NCI-H2227 (cell line): Measurements from ENCODE around the gene CACNB3.
"Not testable (repeated sequence)": the region's sequence is repeated elsewhere in the genome, so short reads cannot be mapped to it uniquely, and the experiment has no call there.

ENCODE experiments used
- DNase-seq: peaks from one replicate; lab custom pipeline; 2025; ENCODE audit not compliant: unreplicated experiment; lab: John Stamatoyannopoulos, UW

CACNB3 gene

GRCh38 chr12:48816143-48816854 lies 2.0 kb upstream of the CACNB3 start:
- no peak for DNase-seq

GRCh38 chr12:48818831-48819590 lies 715 bp downstream of the CACNB3 start:
- peak; percentile 66 for DNase-seq

GRCh38 chr12:48819986-48820725 lies 1.9 kb downstream of the CACNB3 start:
- no peak for DNase-seq

GRCh38 chr12:48822139-48822538 lies 3.8 kb downstream of the CACNB3 start:
- no peak for DNase-seq

DNA sequence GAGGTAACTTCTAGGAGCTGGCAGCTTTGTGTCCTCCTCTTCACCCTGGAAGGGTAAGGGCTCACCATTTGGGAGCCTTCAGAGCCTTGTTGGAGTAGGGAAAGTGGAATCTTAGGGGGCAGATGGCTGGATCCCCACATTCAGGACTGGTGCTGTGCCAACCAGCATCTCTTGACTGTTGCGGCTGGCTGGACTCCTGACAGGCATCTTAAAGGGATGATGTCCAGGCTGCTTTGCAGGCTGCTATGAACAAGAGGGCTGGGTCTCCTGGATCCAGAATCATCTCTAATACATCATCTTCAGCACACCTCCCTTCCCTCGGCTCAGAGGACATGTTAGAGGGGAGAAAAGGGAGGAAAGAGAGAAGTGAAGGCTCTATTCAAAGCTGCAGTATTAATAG lies 4.4 kb downstream of the CACNB3 start:
- no peak for DNase-seq

DNA sequence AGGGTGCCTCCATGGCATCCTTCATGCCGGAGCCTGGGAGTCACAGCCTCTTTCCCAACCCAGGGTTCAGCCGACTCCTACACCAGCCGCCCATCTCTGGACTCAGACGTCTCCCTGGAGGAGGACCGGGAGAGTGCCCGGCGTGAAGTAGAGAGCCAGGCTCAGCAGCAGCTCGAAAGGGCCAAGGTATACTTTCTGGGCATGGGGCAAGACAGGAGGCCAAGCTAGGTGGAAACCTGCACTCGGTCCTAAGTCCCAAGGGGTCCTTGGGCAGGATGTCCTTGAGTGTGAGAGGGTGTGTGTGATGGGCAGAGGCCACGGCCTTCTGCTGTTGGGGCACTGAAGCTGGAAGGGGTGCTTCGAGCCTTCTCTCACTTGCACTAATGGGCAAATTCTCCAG lies 5.0 kb downstream of the CACNB3 start:
- no peak for DNase-seq

DNA sequence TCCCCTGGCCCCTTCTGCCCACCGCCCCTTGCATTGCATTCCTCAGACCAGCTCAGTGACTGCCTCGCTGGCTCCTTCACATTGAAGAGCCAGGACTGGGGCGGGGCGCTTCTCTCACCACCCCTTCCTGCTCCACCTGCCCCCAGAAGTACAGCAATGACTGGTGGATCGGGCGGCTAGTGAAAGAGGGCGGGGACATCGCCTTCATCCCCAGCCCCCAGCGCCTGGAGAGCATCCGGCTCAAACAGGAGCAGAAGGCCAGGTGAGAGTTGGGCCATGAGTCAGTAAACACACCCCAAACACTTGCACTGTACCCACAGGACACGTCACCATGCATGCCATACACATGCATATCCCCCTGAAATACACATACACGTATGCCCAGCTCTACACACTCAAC lies 5.8 kb downstream of the CACNB3 start:
- no peak for DNase-seq

DNA sequence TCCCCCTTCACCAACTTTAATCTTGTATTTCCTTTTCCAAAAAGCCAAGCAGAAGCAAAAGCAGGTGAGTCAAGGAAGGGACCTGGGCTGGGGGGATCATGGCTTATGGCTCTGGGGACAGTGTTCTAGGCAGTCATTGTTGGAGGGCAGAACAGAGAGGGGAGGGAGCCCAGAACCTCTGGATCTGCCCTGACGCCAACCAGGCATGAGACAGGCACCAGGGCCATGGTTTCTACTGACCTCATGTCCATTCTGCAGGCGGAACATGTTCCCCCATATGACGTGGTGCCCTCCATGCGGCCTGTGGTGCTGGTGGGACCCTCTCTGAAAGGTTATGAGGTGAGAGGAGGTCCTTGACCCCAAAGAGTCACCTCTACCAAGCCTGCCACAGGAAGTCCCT lies 6.6 kb downstream of the CACNB3 start:
- DNase-seq, result no peak

DNA sequence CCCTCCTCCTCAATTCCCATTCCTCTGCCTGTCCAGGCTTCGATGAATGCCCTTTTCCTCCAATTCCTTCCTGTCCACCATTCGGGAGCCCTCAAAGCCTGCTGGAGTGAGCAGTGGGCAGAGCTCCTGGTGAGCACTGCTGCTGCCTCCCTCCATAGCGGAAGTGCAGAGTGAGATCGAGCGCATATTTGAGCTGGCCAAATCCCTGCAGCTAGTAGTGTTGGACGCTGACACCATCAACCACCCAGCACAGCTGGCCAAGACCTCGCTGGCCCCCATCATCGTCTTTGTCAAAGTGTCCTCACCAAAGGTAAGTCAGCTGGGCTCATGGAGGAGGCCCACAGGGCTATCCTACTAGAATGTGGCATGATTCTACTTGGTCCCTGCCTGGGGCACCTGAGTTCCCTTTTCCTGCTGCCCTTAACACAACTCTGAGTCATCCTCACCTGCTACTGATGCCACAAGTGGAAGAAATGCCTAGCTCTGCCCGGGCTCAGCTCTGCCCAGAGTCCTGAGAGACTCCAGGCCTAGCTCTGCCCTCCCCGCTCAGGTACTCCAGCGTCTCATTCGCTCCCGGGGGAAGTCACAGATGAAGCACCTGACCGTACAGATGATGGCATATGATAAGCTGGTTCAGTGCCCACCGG lies 8.0 kb downstream of the CACNB3 start:
- DNase-seq, result no peak

DNA sequence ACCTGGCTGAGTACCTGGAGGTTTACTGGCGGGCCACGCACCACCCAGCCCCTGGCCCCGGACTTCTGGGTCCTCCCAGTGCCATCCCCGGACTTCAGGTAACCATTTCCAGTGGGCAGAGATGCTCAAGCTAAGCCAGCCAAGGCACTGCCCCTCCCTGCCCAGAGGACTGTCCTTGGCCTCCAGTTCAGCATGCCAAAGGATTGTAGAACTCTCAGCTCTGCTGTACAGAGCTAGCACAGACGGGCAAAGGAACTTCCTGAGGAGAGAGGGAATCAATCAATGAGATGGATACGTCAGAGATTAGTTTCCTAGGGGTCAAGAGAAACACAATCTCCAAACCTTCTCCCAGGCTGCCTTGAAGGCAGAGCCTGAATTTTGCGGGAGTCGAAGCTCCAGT lies 8.7 kb downstream of the CACNB3 start:
- DNase-seq, result no peak

GRCh38 chr12:48827513-48828096 lies 9.3 kb downstream of the CACNB3 start:
- DNase-seq, result no peak

DNA sequence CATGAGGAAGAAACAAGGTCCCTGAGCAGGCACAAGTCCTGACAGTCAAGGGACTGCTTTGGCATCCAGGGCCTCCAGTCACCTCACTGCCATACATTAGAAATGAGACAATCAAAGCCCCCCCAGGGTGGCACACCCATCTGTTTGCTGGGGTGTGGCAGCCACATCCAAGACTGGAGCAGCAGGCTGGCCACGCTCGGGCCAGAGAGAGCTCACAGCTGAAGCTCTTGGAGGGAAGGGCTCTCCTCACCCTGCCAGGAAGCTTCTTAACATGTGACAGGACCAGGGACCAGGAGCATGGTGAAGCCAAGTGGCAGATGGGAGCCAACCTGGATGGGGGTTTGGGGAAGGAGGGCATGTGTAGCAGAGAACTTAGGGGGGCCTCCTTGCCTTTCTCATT lies 10.0 kb downstream of the CACNB3 start:
- DNase-seq, result no peak

DNA sequence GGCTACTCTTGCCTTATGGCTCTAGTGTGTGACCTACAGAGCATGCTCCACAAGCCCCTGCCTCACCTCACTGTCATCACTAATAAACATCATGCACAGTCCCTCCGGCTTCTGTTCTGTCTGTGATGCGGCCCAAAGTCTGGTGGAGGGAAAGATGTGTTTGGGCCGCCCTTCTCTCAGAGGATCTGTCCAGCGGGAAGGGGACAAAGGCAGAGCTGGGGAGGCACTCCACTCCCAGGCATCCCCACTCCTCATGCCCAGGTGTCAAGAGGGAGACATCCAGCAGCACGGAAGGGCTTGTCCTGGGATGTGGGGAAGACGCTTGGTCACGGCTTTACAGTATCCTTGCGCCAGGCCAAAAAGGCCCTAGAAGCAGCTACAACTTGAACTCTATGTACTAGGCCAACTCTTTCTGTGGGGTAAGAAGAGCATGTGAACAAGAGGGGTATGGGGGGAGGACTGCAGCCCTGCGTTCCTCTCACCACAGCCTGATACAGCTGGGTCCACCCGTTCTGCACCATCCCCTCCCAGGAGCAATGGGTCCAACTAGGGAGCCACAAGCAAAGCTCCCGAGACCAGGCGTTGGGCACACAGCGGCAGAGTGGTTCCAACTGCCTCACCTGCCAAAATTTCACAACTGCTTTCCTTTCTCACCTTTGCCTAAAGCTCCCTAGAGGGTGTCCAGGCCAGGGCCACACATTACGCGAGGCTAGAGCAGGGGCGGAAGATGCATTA lies 10.7 kb downstream of the CACNB3 start:
- no peak for DNase-seq

DNA sequence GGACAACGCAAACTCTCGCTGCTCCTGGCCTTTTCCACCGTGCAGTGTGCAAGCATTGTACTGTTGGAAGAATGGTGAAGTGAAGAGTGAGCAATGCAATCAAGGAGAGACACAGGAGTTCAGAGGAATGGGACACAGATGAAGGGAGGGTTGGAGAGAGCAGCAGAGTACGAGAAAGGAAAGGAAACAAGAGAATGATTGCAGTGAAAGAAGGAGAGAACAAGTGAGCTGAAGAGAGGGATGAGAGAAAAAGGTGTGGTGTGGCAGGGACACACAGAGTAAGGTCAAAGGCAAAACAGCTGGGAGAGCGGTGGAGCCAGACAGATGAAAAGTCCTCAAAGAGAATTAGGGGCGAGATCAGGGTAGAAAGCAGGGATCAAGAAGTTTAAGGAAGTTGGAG lies 13.0 kb downstream of the CACNB3 start:
- DNase-seq, result no peak

DNA sequence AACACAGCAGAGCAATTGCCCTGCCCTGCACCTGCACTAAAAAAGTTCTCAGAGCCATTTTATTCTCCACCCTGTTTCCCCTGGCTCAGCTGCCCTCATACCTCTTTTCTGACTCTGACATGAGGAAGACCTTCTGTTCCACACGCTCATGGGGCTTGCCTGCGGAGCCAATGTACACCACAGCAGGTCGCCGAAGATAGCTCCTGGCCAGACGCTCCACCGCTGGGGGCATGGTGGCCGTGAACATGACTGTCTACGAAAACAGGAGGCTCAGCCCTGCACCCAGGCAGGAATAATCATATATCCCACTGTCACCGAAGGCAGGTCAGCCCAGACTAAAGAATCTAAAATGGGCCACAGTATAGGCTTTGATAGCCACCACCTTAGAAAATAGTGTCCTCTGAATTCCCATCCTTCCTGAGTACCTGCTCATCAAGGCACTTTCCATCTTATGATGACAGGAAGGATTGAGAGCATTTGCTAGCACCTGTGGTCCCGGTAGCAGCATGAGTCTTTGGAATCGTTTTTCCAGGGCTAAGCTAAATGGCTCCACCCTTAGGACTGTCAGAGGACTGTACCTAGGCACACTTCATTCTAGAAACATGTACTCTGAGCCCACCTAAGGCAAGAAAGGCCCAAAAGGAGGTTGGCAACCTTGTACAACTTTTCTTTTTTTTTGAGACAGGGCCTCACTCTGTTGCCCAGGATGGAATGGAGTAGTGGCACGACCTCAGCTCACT lies 14.2 kb downstream of the CACNB3 start:
- no peak for DNase-seq

- no peak for DNase-seq
Observed at GRCh38 chr12:48838048-48838447, 19.8 kb downstream of the CACNB3 start.

GRCh38 chr12:48842021-48842420 lies 23.7 kb downstream of the CACNB3 start:
- DNase-seq, result not testable (repeated sequence)

GRCh38 chr12:48851883-48852733 lies 33.8 kb downstream of the CACNB3 start, which contains the start of gene DDX23:
TSS of gene DDX23 (minus strand) at chr12:48852163. CDS start at chr12:48845782, 6,381 bp downstream.
- DNase-seq, result peak; percentile 95
